Measurements from ENCODE around the gene NCBP1. TPM values are rescaled to one million over a fixed set of nuclear protein-coding genes. Genes with fewer than 3 reads are reported as not detected.

Gene NCBP1
- total and polyA plus RNA-seq, 9 of the 15 experiments (the other 6 are each of a cell fraction or from before 2014, with no cell fraction given): 29.4 to 69.7 (median 57.5) TPM

- no peak for TF ChIP-seq ELK3 (CRISPR knock-in tag; IDR thresholded peaks at IDR 0.05)
- no peak for TF ChIP-seq PATZ1 (CRISPR knock-in tag; IDR thresholded peaks at IDR 0.05; ENCODE audit: borderline replicate concordance)
- TF ChIP-seq ZNF79 (CRISPR knock-in tag; IDR thresholded peaks at IDR 0.05; ENCODE audit: low read depth): no peak
- no peak for TF ChIP-seq POLR3A (IDR thresholded peaks at IDR 0.05; ENCODE audit: borderline replicate concordance, extremely low read depth, insufficient read depth, insufficient read length)
- no peak for TF ChIP-seq ZNF445 (CRISPR knock-in tag; IDR thresholded peaks at IDR 0.05; ENCODE audit: low read depth)
- no peak for TF ChIP-seq PTBP1 (IDR thresholded peaks at IDR 0.05; ENCODE audit: low read depth, low read length)
- TF ChIP-seq GTF2F1 (IDR thresholded peaks at IDR 0.05; ENCODE audit: low read depth, low read length): no peak
- peak in 1 of 2 experiments; percentile 32; a peak in 1 of 4 replicates for TF ChIP-seq SRF (CRISPR knock-in tag; IDR thresholded peaks at IDR 0.05)
- TF ChIP-seq DLX4 (CRISPR knock-in tag; IDR thresholded peaks at IDR 0.05): no peak
- TF ChIP-seq GATAD2B (IDR thresholded peaks at IDR 0.05; ENCODE audit: borderline replicate concordance): no peak
- no peak for TF ChIP-seq CTCFL (IDR thresholded peaks at IDR 0.05; ENCODE audit: borderline replicate concordance, insufficient read depth, low read depth, low read length, poor library complexity, severe bottlenecking)
- no peak for TF ChIP-seq PURB (CRISPR knock-in tag; IDR thresholded peaks at IDR 0.05; ENCODE audit: low read depth)
- peak; percentile 80 for TF ChIP-seq PHF8 (IDR thresholded peaks at IDR 0.05; ENCODE audit: borderline replicate concordance, low read length)
- TF ChIP-seq VEZF1 (CRISPR knock-in tag; IDR thresholded peaks at IDR 0.05): peak; percentile 73
- peak; percentile 81 for TF ChIP-seq USF2 (CRISPR knock-in tag; IDR thresholded peaks at IDR 0.05)
- TF ChIP-seq CHD4 (IDR thresholded peaks at IDR 0.05; ENCODE audit: insufficient read depth, insufficient replicate concordance, low read depth, low read length, poor library complexity, severe bottlenecking): no peak
- TF ChIP-seq ZNF354B (CRISPR knock-in tag; IDR thresholded peaks at IDR 0.05): no peak
Measured at GRCh38 chr9:97632985-97633858, at the start of gene NCBP1, which contains the start of gene TSTD2 (continued).
